Panc1 (cell line): ENCODE data around the gene OR5AK2.
"Not testable (repeated sequence)": the region's sequence is repeated elsewhere in the genome, so short reads cannot be mapped to it uniquely, and the experiment has no call there.

Experiments used
- CTCF ChIP-seq: fragments of 450-650 bp; IDR thresholded peaks from 2 replicates; pipeline ENCODE4 v1.5.1; 2017; ENCODE audit warnings: mild to moderate bottlenecking
- POLR2AphosphoS5 ChIP-seq: IDR thresholded peaks from 2 replicates; pipeline ENCODE4 v1.6.1; 2012; ENCODE audit warnings: mild to moderate bottlenecking, low read depth, low read length, moderate library complexity
- SIN3A ChIP-seq: IDR thresholded peaks from 2 replicates; pipeline ENCODE4 v1.6.1; 2012; ENCODE audit warnings: low read depth, mild to moderate bottlenecking, low read length, moderate library complexity, borderline replicate concordance; ENCODE audit not compliant: insufficient read depth
- TF ChIP-seq, protein P1 (sequence below), 2 experiments: IDR thresholded peaks; 2 replicates each; pipeline ENCODE4 v1.6.1; 2011 to 2012; ENCODE audit warnings: low read depth in 2 of 2, control low read depth in 1 of 2, low read length in 1 of 2, mild to moderate bottlenecking in 1 of 2, moderate library complexity in 1 of 2; ENCODE audit not compliant: insufficient read depth in 1 of 2

DNA sequence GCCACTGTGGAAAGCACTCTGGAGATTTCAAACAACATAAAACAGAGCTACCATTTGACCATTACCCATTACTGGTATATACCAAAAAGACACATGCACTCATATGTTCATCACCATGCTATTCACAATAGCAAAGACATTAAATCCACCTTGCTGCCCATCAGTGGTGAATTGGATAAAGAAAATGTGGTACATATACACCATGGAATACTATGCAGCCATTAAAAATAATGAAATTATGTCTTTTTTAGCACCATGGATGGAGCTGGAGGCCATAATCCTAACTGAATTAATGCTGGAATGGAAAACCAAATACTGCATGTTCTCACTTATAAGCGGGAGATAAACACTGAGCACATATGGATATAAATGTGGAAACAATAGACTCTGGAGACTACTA, 34.8 kb upstream of the OR5AK2 start:
- TF ChIP-seq, protein P1, sequence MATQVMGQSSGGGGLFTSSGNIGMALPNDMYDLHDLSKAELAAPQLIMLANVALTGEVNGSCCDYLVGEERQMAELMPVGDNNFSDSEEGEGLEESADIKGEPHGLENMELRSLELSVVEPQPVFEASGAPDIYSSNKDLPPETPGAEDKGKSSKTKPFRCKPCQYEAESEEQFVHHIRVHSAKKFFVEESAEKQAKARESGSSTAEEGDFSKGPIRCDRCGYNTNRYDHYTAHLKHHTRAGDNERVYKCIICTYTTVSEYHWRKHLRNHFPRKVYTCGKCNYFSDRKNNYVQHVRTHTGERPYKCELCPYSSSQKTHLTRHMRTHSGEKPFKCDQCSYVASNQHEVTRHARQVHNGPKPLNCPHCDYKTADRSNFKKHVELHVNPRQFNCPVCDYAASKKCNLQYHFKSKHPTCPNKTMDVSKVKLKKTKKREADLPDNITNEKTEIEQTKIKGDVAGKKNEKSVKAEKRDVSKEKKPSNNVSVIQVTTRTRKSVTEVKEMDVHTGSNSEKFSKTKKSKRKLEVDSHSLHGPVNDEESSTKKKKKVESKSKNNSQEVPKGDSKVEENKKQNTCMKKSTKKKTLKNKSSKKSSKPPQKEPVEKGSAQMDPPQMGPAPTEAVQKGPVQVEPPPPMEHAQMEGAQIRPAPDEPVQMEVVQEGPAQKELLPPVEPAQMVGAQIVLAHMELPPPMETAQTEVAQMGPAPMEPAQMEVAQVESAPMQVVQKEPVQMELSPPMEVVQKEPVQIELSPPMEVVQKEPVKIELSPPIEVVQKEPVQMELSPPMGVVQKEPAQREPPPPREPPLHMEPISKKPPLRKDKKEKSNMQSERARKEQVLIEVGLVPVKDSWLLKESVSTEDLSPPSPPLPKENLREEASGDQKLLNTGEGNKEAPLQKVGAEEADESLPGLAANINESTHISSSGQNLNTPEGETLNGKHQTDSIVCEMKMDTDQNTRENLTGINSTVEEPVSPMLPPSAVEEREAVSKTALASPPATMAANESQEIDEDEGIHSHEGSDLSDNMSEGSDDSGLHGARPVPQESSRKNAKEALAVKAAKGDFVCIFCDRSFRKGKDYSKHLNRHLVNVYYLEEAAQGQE (IDR thresholded peaks at IDR 0.05; ENCODE audit: insufficient read depth in 1 of 2, low read depth in 2 of 2, low read length in 1 of 2), result not testable (repeated sequence)
- TF ChIP-seq POLR2AphosphoS5, CTCF, SIN3A: not testable (repeated sequence)
